H1 (cell line): ENCODE measurements around the gene B3GAT1. TPM values are rescaled to one million over a fixed set of nuclear protein-coding genes. Genes with fewer than 3 reads are reported as not detected.

Source experiments
- CTCF ChIA-PET: fragments of 300-600 bp; sonication (Branson Sonifier 250); formaldehyde crosslinking; loops from one replicate; lab custom pipeline; 2021; ENCODE audit not compliant: partially characterized antibody; lab: Charles Lee
- POLR2A ChIA-PET: fragments of 300-600 bp; sonication (Branson Sonifier 250); formaldehyde crosslinking; loops from one replicate; lab custom pipeline; 2021; ENCODE audit warnings: inconsistent platforms; ENCODE audit not compliant: partially characterized antibody; lab: Charles Lee
- DNase-seq, 2 experiments: peaks; one replicate each; pipeline versions ENCODE4 v3.0.0 to v3.0.0-alpha.2; 2010 to 2022; ENCODE audit warnings: low spot score in 2 of 2, low read depth in 1 of 2, mixed read lengths in 1 of 2
- FAIRE-seq: peaks from 2 replicates; lab custom pipeline; 2011; peaks lifted over from hg19 to GRCh38; lab: Jason Lieb, UNC
- H2AFZ ChIP-seq: 2 replicates; pipeline ENCODE4 v1.8.1; 2012; ENCODE audit warnings: low read length, inconsistent platforms
- H2AK5ac ChIP-seq: 2 replicates; pipeline ENCODE4 v1.6.1; 2013; ENCODE audit warnings: low read depth, low read length
- H2BK120ac ChIP-seq: replicated peaks from 2 replicates; pipeline ENCODE3; 2013; ENCODE audit warnings: low read depth, low read length, inconsistent platforms
- H2BK12ac ChIP-seq: 2 replicates; pipeline ENCODE4 v1.6.1; 2013; ENCODE audit warnings: low read depth, low read length
- H2BK15ac ChIP-seq: 2 replicates; pipeline ENCODE4 v1.6.1; 2013; ENCODE audit warnings: low read length
- H2BK20ac ChIP-seq: 2 replicates; pipeline ENCODE4 v1.6.1; 2013; ENCODE audit warnings: low read length
- H2BK5ac ChIP-seq: 2 replicates; pipeline ENCODE4 v1.6.1; 2013; ENCODE audit warnings: low read depth, low read length
- H3K14ac ChIP-seq: 2 replicates; pipeline ENCODE4 v1.6.1; 2013; ENCODE audit warnings: inconsistent platforms; ENCODE audit not compliant: insufficient read length
- H3K18ac ChIP-seq: 2 replicates; pipeline ENCODE4 v1.6.1; 2013; ENCODE audit warnings: low read length; ENCODE audit errors: extremely low read depth
- H3K23ac ChIP-seq: 2 replicates; pipeline ENCODE4 v1.6.1; 2013; ENCODE audit warnings: inconsistent platforms; ENCODE audit not compliant: insufficient read length
- H3K23me2 ChIP-seq: 2 replicates; pipeline ENCODE4 v1.6.1; 2013; ENCODE audit warnings: low read depth, low read length
- H3K27ac ChIP-seq: 2 replicates; pipeline ENCODE4 v1.6.1; 2011; ENCODE audit warnings: low read depth, low read length, inconsistent platforms
- H3K27me3 ChIP-seq, 4 experiments: replicated peaks in 1 of 4; 1 replicate in 1 of 4; 2 replicates in 3 of 4; pipeline versions ENCODE4 v1.6.1 to v1.8.1; 2011 to 2013; ENCODE audit warnings: low read length in 3 of 4, mild to moderate bottlenecking in 3 of 4, inconsistent platforms in 2 of 4, mixed read lengths in 2 of 4, moderate library complexity in 1 of 4; ENCODE audit not compliant: control insufficient read depth in 3 of 4, insufficient read depth in 3 of 4; ENCODE audit errors: extremely low read depth in 1 of 4
- H3K36me3 ChIP-seq, 4 experiments: 2 replicates each; pipeline versions ENCODE4 v1.6.1 to v1.8.1; 2011 to 2013; ENCODE audit warnings: mild to moderate bottlenecking in 4 of 4, low read length in 3 of 4, moderate library complexity in 2 of 4, control low read depth in 1 of 4, inconsistent platforms in 1 of 4; ENCODE audit not compliant: insufficient read depth in 4 of 4, control insufficient read depth in 2 of 4
- H3K4ac ChIP-seq: replicated peaks from 2 replicates; pipeline ENCODE3; 2013; ENCODE audit warnings: low read length, low read depth, mixed read lengths, inconsistent platforms; ENCODE audit not compliant: insufficient read length
- H3K4me1 ChIP-seq, 4 experiments: replicated peaks in 1 of 4; 1 replicate in 1 of 4; 2 replicates in 3 of 4; pipeline versions ENCODE4 v1.6.1 to v1.8.1; 2011 to 2013; ENCODE audit warnings: low read length in 3 of 4, inconsistent platforms in 2 of 4, mixed read lengths in 1 of 4; ENCODE audit not compliant: insufficient read depth in 4 of 4, control insufficient read depth in 3 of 4
- H3K4me2 ChIP-seq, 2 experiments: 2 replicates each; pipeline versions ENCODE4 v1.6.1 to v1.8.1; 2011 to 2013; ENCODE audit warnings: low read depth in 2 of 2, low read length in 2 of 2, control low read depth in 1 of 2, inconsistent platforms in 1 of 2, mild to moderate bottlenecking in 1 of 2; ENCODE audit not compliant: insufficient read depth in 1 of 2
- H3K4me3 ChIP-seq, 4 experiments: fragments of 200-600, 300-600 bp in 1 of 4; sonication (generic), shearing (Covaris generic), sonication (Bioruptor Twin) in 1 of 4; 2 replicates each; pipeline versions ENCODE4 v1.5.1 to v1.8.1; 2011 to 2016; ENCODE audit warnings: low read length in 4 of 4, low read depth in 3 of 4, control low read depth in 2 of 4, inconsistent platforms in 2 of 4, mild to moderate bottlenecking in 2 of 4, mixed read lengths in 1 of 4, moderate library complexity in 1 of 4; ENCODE audit not compliant: insufficient read depth in 2 of 4; ENCODE audit errors: extremely low read depth in 1 of 4
- H3K56ac ChIP-seq: replicated peaks from 2 replicates; pipeline ENCODE3; 2013; ENCODE audit warnings: low read depth, mild to moderate bottlenecking, mixed read lengths, low read length, inconsistent platforms; ENCODE audit not compliant: insufficient read length
- H3K79me1 ChIP-seq: 2 replicates; pipeline ENCODE4 v1.6.1; 2013; ENCODE audit warnings: low read depth, low read length, control low read depth
- H3K79me2 ChIP-seq, 2 experiments: 2 replicates each; pipeline versions ENCODE4 v1.6.1 to v1.8.1; 2012 to 2013; ENCODE audit warnings: low read length in 2 of 2, mild to moderate bottlenecking in 2 of 2, inconsistent platforms in 1 of 2; ENCODE audit not compliant: insufficient read depth in 2 of 2, control insufficient read depth in 1 of 2
- H3K9ac ChIP-seq, 4 experiments: replicated peaks in 1 of 4; 1 replicate in 1 of 4; 2 replicates in 3 of 4; pipeline versions ENCODE4 v1.6.1 to v1.8.1; 2011 to 2013; ENCODE audit warnings: low read depth in 3 of 4, low read length in 3 of 4, control low read depth in 2 of 4, mild to moderate bottlenecking in 2 of 4, moderate library complexity in 2 of 4, inconsistent platforms in 1 of 4; ENCODE audit errors: extremely low read depth in 1 of 4
- H3K9me3 ChIP-seq, 2 experiments: 2 replicates each; pipeline versions ENCODE4 v1.6.1 to v1.8.1; 2012 to 2013; ENCODE audit warnings: mild to moderate bottlenecking in 2 of 2, moderate library complexity in 2 of 2, control low read depth in 1 of 2, inconsistent platforms in 1 of 2, low read depth in 1 of 2, low read length in 1 of 2, mixed read lengths in 1 of 2; ENCODE audit not compliant: insufficient read depth in 2 of 2
- H4K20me1 ChIP-seq, 2 experiments: replicated peaks in 1 of 2; 2 replicates each; pipeline versions ENCODE3 to v1.8.1; 2011 to 2013; ENCODE audit warnings: inconsistent platforms in 2 of 2, low read length in 2 of 2, mild to moderate bottlenecking in 1 of 2; ENCODE audit not compliant: insufficient read depth in 2 of 2, control insufficient read depth in 1 of 2
- H4K5ac ChIP-seq: 2 replicates; pipeline ENCODE4 v1.6.1; 2013; ENCODE audit warnings: low read length, low read depth, mixed read lengths, inconsistent platforms; ENCODE audit not compliant: insufficient read length
- H4K8ac ChIP-seq: 2 replicates; pipeline ENCODE4 v1.8.0; 2013; ENCODE audit warnings: mild to moderate bottlenecking, moderate library complexity, low read length, inconsistent platforms; ENCODE audit not compliant: insufficient read depth; ENCODE audit errors: extremely low read depth
- H4K91ac ChIP-seq: replicated peaks from 2 replicates; pipeline ENCODE3; 2013; ENCODE audit warnings: low read length, mixed read lengths, inconsistent platforms; ENCODE audit not compliant: insufficient read length
- CHD2 ChIP-seq: IDR thresholded peaks from 2 replicates; pipeline ENCODE4 v1.6.1; 2012; ENCODE audit warnings: low read length, improper control_type of control experiment
- NRF1 ChIP-seq: IDR thresholded peaks from 2 replicates; pipeline ENCODE4 v1.6.1; 2011; ENCODE audit warnings: mild to moderate bottlenecking, low read depth, low read length, improper control_type of control experiment
- RBBP5 ChIP-seq: IDR thresholded peaks from 2 replicates; pipeline ENCODE4 v1.7.1; 2012; ENCODE audit warnings: low read depth, mild to moderate bottlenecking, inconsistent platforms, low read length, moderate library complexity, borderline replicate concordance
- WGBS, 2 experiments: shearing (Covaris generic) in 1 of 2; methylation state at CpG; one replicate each; pipeline versions ENCODE4 v1.1.6 to v1.1.7; 2013 to 2015; ENCODE audit warnings: low lambda C conversion rate in 2 of 2, mixed read lengths in 2 of 2, inconsistent platforms in 1 of 2, low coverage in 1 of 2, missing lambda C conversion rate in 1 of 2; ENCODE audit not compliant: insufficient replicate concordance in 2 of 2, insufficient coverage in 1 of 2, insufficient read length in 1 of 2; ENCODE audit errors: extremely low coverage in 1 of 2, missing lambda C conversion rate in 1 of 2; 5-methylcytosine and 5-hydroxymethylcytosine counted together
- polyA plus RNA-seq, 7 experiments: library from polyadenylated mRNA; depleted of rRNA in 3 of 7; stranded (reverse) in 5 of 7; unstranded in 2 of 7; fragments of >200 nt in 5 of 7; fragments of 200-250 nt in 2 of 7; gene quantifications; 1 replicate in 5 of 7; 2 replicates in 1 of 7; 4 replicates in 1 of 7; pipeline versions ENCODE4 v1.2.1 to v1.2.3, GENCODE V29; 2011 to 2013; ENCODE audit warnings: missing spikeins in 2 of 7, mixed read lengths in 2 of 7
- total RNA-seq: library from RNA; stranded (reverse); fragmentation: NEBNext Ultra II Directional; extraction: Animal tissue kit (Norgen Biotek cat#: 25700); gene quantifications from 2 replicates; pipeline ENCODE4 v1.2.1, GENCODE V29; 2021
- TF ChIP-seq, protein P1 (sequence below): IDR thresholded peaks from 2 replicates; pipeline ENCODE4 v1.6.1; 2011; ENCODE audit warnings: low read length, improper control_type of control experiment

Gene B3GAT1
- total and polyA plus RNA-seq, 2 of the 8 experiments (the other 6 are each of a cell fraction or from before 2014, with no cell fraction given): 19.7 to 32.4 TPM

DNA sequence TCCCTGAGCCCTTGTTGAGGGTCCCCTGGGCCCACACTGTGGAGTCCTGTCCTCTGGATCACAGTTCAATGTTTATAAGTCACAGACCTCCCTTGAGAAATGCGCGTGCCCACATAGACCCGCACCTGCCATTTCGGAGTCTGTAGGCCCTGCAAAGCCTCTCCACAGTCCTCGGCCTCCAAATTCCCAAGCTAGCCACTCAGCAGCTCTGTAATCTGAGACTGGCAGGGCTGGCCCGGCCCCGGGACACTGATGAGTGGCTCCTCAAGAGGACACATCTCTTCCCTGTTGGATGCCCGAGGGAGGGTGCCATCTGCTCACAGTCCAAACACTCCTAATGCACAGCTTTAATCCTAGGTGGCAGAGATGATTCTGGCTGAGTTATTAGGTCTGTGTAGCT is 39.1 kb downstream of the B3GAT1 start:
- 96% methylated on average over 8 of the region's 8 CpGs; no CpG with 5 or more reads in 1 of the 2 experiments for WGBS, 2 experiments
- no peak overlapping the region for H3K56ac ChIP-seq
- H2BK20ac ChIP-seq: no peak overlapping the region
- no peak overlapping the region for H3K4me3 ChIP-seq
- no peak overlapping the region for H2BK12ac ChIP-seq
- no peak overlapping the region for H2BK120ac ChIP-seq
- no peaks in the 10 kb centered on the region for H3K79me1 ChIP-seq
- ChIA-PET POLR2A (interaction anchor here (1.1 to 2.4 kb wide), 2 partner anchors 12 to 18 kb away, joined by 3 to 12 read pairs; no protein-coding TSS in a partner anchor), CTCF (interaction anchor here (1.1 to 2.8 kb wide), 4 partner anchors 13 to 77 kb away, joined by 4 to 6 read pairs (median 5); no protein-coding TSS in a partner anchor)
- no peak overlapping the region for H3K9ac ChIP-seq
- DNase-seq (no peak), FAIRE-seq (no peak)
- no peak overlapping the region for H3K23ac ChIP-seq
- no peaks in the 10 kb centered on the region for H3K36me3 ChIP-seq
- no peaks in the 10 kb centered on the region for H3K79me2 ChIP-seq
- no peak overlapping the region for H4K8ac ChIP-seq
- no peaks in the 10 kb centered on the region for H3K9me3 ChIP-seq
- no peak overlapping the region for H2AK5ac ChIP-seq
- no peak overlapping the region for H2AFZ ChIP-seq
- no peak overlapping the region for H2BK15ac ChIP-seq
- H3K18ac ChIP-seq: no peak overlapping the region
- no peak overlapping the region for H2BK5ac ChIP-seq
- H3K4me1 ChIP-seq: peaks cover 2 to 18% (median 4%) of the 10 kb centered on the region in 4 experiments; a peak in 3 of 7 replicates
- H4K20me1 ChIP-seq: peaks cover 0 to 3% of the 10 kb centered on the region in 2 experiments
- H3K27me3 ChIP-seq: no peaks in the 10 kb centered on the region
- H4K5ac ChIP-seq: no peak overlapping the region
- H3K23me2 ChIP-seq: no peaks in the 10 kb centered on the region
- H3K4me2 ChIP-seq: no peak overlapping the region
- H3K27ac ChIP-seq: no peak overlapping the region
- no peak overlapping the region for H3K14ac ChIP-seq
- no peak overlapping the region for H4K91ac ChIP-seq
- TF ChIP-seq CHD2: no peak
- TF ChIP-seq NRF1: no peak
- TF ChIP-seq RBBP5: no peak
- TF ChIP-seq, protein P1, sequence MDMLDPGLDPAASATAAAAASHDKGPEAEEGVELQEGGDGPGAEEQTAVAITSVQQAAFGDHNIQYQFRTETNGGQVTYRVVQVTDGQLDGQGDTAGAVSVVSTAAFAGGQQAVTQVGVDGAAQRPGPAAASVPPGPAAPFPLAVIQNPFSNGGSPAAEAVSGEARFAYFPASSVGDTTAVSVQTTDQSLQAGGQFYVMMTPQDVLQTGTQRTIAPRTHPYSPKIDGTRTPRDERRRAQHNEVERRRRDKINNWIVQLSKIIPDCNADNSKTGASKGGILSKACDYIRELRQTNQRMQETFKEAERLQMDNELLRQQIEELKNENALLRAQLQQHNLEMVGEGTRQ: no peak
- H3K4ac ChIP-seq: no peak overlapping the region
